BE2C (cell line): ENCODE data around the gene ANKFN1.
A peak's percentile ranks its signal among the peaks of the same experiment; 100 is the strongest.

ENCODE experiments used
- DNase-seq: peaks from one replicate; pipeline ENCODE4 v3.0.0-alpha.2; 2020
- H3K27me3 ChIP-seq: fragments of 250-450 bp; sonication (Bioruptor Pico); 2 replicates; pipeline ENCODE4 v1.5.1; 2020; ENCODE audit warnings: mild to moderate bottlenecking
- H3K36me3 ChIP-seq: fragments of 250-450 bp; sonication (Bioruptor Pico); 2 replicates; pipeline ENCODE4 v1.5.1; 2020; ENCODE audit warnings: mild to moderate bottlenecking
- H3K4me1 ChIP-seq: fragments of 250-450 bp; sonication (Bioruptor Pico); 2 replicates; pipeline ENCODE4 v1.5.1; 2020
- H3K4me3 ChIP-seq: 2 replicates; pipeline ENCODE4 v1.5.1; 2011; ENCODE audit warnings: low read depth, low read length
- H3K9me3 ChIP-seq: fragments of 250-450 bp; sonication (Bioruptor Pico); 2 replicates; pipeline ENCODE4 v1.5.1; 2020
- CTCF ChIP-seq: IDR thresholded peaks from 2 replicates; pipeline ENCODE4 v1.5.1; 2012; ENCODE audit warnings: mild to moderate bottlenecking, low read depth, low read length

ANKFN1 gene

DNA sequence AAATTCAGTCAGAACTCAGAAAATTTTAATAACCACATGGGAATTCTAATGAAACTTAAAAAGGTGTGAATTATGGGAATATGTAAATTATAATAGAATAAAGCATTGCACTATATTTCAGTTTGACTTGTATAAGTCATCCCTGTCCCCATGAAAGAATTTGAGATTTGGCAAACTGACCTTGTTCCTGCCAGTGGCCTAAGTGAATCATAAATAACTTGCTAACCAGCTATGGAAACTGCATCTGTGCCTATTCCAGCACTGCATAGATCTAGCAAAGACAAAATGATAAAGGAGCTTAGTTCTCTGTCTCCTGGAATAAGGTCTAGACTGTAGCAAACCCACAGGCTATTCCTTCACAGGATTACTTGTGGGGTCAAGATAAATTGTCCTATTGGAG, 333.5 kb downstream of the ANKFN1 start:
- no peak for TF ChIP-seq CTCF

DNA sequence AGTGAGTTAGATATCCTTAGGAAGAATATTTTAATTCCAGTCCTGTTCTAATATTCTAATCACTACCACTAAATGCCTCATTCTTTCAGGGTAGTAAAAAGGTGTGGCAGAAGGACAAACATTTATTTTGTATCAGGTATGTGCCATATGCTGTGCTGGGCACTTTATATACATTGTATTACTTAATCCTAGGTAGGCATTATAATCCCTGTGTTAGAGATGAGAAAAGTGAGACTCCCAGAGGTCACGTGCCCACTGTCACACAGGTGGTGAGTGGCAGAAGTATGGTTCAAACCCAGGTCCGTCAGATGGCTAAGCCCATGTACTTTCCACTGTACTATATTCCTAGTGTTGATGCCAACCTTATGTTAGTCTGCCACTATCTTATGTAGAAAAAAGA, 335.5 kb downstream of the ANKFN1 start:
- Histone ChIP-seq H3K27me3 (no peaks in the 10 kb centered on the region), H3K9me3 (no peaks in the 10 kb centered on the region), H3K36me3 (no peaks in the 10 kb centered on the region), H3K4me1 (no peaks in the 10 kb centered on the region), H3K4me3 (no peak overlapping the region)
- DNase-seq: no peak
- TF ChIP-seq CTCF: no peak

More for the DNA sequence above, 333.5 kb downstream of the ANKFN1 start:
- no peaks in the 10 kb centered on the region for H3K36me3 ChIP-seq
- no peaks in the 10 kb centered on the region for H3K4me1 ChIP-seq
- H3K9me3 ChIP-seq: no peaks in the 10 kb centered on the region
- DNase-seq: no peak
- no peak overlapping the region for H3K4me3 ChIP-seq
- H3K27me3 ChIP-seq: no peaks in the 10 kb centered on the region

DNA sequence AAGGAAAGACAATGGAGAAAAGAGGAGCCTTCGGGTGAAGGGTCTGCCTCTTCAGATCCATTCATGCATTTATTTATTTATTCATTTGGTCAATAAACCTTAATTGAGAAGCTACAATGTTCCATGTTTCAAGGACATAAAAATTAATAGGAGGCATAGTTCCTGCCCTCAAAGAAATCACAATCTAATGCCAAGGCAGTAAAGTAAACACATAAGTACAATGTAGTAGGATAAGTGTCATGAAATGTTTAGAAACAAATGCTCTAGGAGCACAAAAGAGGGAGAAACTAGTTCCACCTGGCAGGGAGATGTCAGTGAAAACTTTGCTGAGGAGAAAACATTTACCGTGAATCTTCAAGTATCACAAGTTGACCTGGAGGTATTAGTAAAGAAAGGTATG, 336.7 kb downstream of the ANKFN1 start:
- no peaks in the 10 kb centered on the region for H3K9me3 ChIP-seq
- no peaks in the 10 kb centered on the region for H3K4me1 ChIP-seq
- H3K4me3 ChIP-seq: no peak overlapping the region
- no peaks in the 10 kb centered on the region for H3K27me3 ChIP-seq
- H3K36me3 ChIP-seq: no peaks in the 10 kb centered on the region
- DNase-seq: no peak
- TF ChIP-seq CTCF: no peak

DNA sequence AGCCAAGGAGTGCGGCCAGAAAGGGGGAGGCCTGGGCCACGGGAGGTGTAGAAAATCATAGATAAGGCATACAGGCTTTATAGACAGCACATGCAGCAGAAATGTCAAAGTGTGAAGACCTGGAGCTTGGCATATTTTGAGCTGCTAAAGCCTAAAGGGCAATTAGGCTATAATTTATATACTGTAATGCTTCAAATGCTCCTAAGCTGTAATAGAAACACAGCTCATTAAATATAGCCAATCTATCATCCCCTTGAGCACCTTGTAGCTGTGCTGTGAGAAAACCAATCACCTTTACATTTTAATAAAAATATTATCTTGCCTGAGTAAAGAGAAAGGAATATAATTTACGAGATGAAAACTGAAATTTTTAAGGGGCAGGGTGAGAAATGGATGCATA, 342.3 kb downstream of the ANKFN1 start:
- Histone ChIP-seq H3K36me3 (no peaks in the 10 kb centered on the region), H3K27me3 (peaks cover 4% of the 10 kb centered on the region; the same call in 1 of the 2 replicates), H3K4me3 (no peak overlapping the region), H3K9me3 (no peaks in the 10 kb centered on the region), H3K4me1 (no peaks in the 10 kb centered on the region)
- DNase-seq: no peak
- no peak for TF ChIP-seq CTCF

GRCh38 chr17:56497132-56497531, 343.9 kb downstream of the ANKFN1 start:
- no peaks in the 10 kb centered on the region for H3K9me3 ChIP-seq
- no peaks in the 10 kb centered on the region for H3K36me3 ChIP-seq
- H3K27me3 ChIP-seq: peaks cover 7% of the 10 kb centered on the region; the same call in 1 of the 2 replicates
- no peak for DNase-seq
- no peak overlapping the region for H3K4me3 ChIP-seq
- H3K4me1 ChIP-seq: no peaks in the 10 kb centered on the region
- TF ChIP-seq CTCF: no peak

GRCh38 chr17:56499799-56500388, 346.6 kb downstream of the ANKFN1 start:
- no peak overlapping the region for H3K4me3 ChIP-seq
- peak; percentile 56 for TF ChIP-seq CTCF
- DNase-seq: peak; percentile 18
- no peaks in the 10 kb centered on the region for H3K4me1 ChIP-seq
- H3K36me3 ChIP-seq: no peaks in the 10 kb centered on the region
- no peaks in the 10 kb centered on the region for H3K9me3 ChIP-seq
- peaks cover 7% of the 10 kb centered on the region; the same call in 1 of the 2 replicates for H3K27me3 ChIP-seq
